RWPE1 (cell line): Measurements from ENCODE around the gene FLT1.

Experiments used
- CTCF ChIA-PET: fragments of 350-600 bp; sonication (Branson Sonifier 250); formaldehyde crosslinking; extraction: SDS; loops from one replicate; lab custom pipeline; 2021; lab: Yijun Ruan, JAX
- POLR2A ChIA-PET: fragments of 400-600 bp; formaldehyde crosslinking; extraction: SDS; loops from one replicate; lab custom pipeline; 2020; ENCODE audit warnings: antibody characterized with exemption; ENCODE audit not compliant: low non-redundant PET; lab: Yijun Ruan, JAX
- DNase-seq: peaks from one replicate; pipeline ENCODE4 v3.0.0; 2012; ENCODE audit warnings: low spot score
- H3K27ac ChIP-seq: fragments of 450-650 bp; 2 replicates; pipeline ENCODE4 v1.5.1; 2017
- CTCF ChIP-seq: fragments of 450-650 bp; conservative IDR thresholded peaks from 2 replicates; pipeline ENCODE4 v1.5.1; 2017; ENCODE audit warnings: low read depth, mild to moderate bottlenecking

The FLT1 gene

GRCh38 chr13:28485551-28485950, 9.4 kb downstream of the FLT1 start:
- ChIA-PET CTCF (interaction anchor here (0.8 kb wide), 1 partner anchor 1886 kb away, joined by 3 read pairs; no protein-coding TSS in a partner anchor), POLR2A (no interaction called here)
- no peak for DNase-seq
- H3K27ac ChIP-seq = no peak overlapping the region
- TF ChIP-seq CTCF = no peak

GRCh38 chr13:28485097-28485496, 9.8 kb downstream of the FLT1 start:
- DNase-seq = no peak
- POLR2A ChIA-PET = no interaction called here
- H3K27ac ChIP-seq = no peak overlapping the region
- TF ChIP-seq CTCF = no peak
- CTCF ChIA-PET = interaction anchor here (0.8 kb wide), 1 partner anchor 1885 kb away, joined by 3 read pairs; no protein-coding TSS in a partner anchor

- no peak for DNase-seq
- POLR2A ChIA-PET = no interaction called here
- no peak for TF ChIP-seq CTCF
- CTCF ChIA-PET = interaction anchor here (0.9 kb wide), 1 partner anchor 153 kb away, joined by 5 read pairs; no protein-coding TSS in a partner anchor
- H3K27ac ChIP-seq = no peak overlapping the region
These were observed 11.5 kb downstream of the FLT1 start for GRCh38 chr13:28483313-28483931.

GRCh38 chr13:28479005-28479404, 15.9 kb downstream of the FLT1 start:
- no peak overlapping the region for H3K27ac ChIP-seq
- ChIA-PET CTCF (interaction anchor here (1.1 kb wide), 1 partner anchor 1029 kb away, joined by 3 read pairs; no protein-coding TSS in a partner anchor), POLR2A (no interaction called here)
- no peak for TF ChIP-seq CTCF
- DNase-seq = no peak

- no peak overlapping the region for H3K27ac ChIP-seq
- POLR2A ChIA-PET = no interaction called here
- no peak for TF ChIP-seq CTCF
- CTCF ChIA-PET = no interaction called here
- DNase-seq = no peak
These were observed 16.8 kb downstream of the FLT1 start for GRCh38 chr13:28478127-28478526.

GRCh38 chr13:28477709-28477973, 17.3 kb downstream of the FLT1 start:
- no peak for TF ChIP-seq CTCF
- H3K27ac ChIP-seq = no peak overlapping the region
- no peak for DNase-seq
- CTCF ChIA-PET = no interaction called here
- POLR2A ChIA-PET = no interaction called here
